K562 (cell line): ENCODE results near the gene TUT4. TPM values are rescaled to one million over a fixed set of nuclear protein-coding genes. Genes with fewer than 3 reads are reported as not detected.
A peak's percentile ranks its signal among the peaks of the same experiment; 100 is the strongest.

Experiments used
- CBX5 ChIP-seq: IDR thresholded peaks from 2 replicates; pipeline ENCODE4 v1.6.1; 2014; ENCODE audit warnings: low read depth, borderline replicate concordance
- FOXP1 ChIP-seq: sonication (generic); formaldehyde crosslinking; IDR thresholded peaks from 2 replicates; pipeline ENCODE4 v1.8.0; 2022; ENCODE audit warnings: mild to moderate bottlenecking, missing genetic modification reagents
- PTTG1 ChIP-seq: fragments of 450-650 bp; IDR thresholded peaks from 2 replicates; pipeline ENCODE4 v1.6.1; 2016; ENCODE audit warnings: low read depth, mild to moderate bottlenecking, missing genetic modification characterization, missing compliant biosample characterization
- SMAD1 ChIP-seq: fragments of 150-350 bp; IDR thresholded peaks from 2 replicates; pipeline ENCODE4 v1.6.1; 2014; ENCODE audit warnings: low read length, low read depth; ENCODE audit not compliant: partially characterized antibody
- TEAD2 ChIP-seq: fragments of 450-650 bp; IDR thresholded peaks from 2 replicates; pipeline ENCODE4 v1.6.1; 2016; ENCODE audit warnings: missing genetic modification characterization, control low read depth, missing compliant biosample characterization
- ZFP36 ChIP-seq: fragments of 150-350 bp; IDR thresholded peaks from 2 replicates; pipeline ENCODE4 v1.6.1; 2018; ENCODE audit warnings: low read length, low read depth; ENCODE audit not compliant: partially characterized antibody
- polyA plus RNA-seq, 8 experiments: library from polyadenylated mRNA; depleted of rRNA in 4 of 8; stranded (reverse) in 5 of 8; unstranded in 3 of 8; fragments of >200 nt; fragmentation: Nextera tagmentation in 2 of 8; fragmentation: Illumina TruSeq in 1 of 8; extraction: Ambion mirVana in 2 of 8; extraction: Trizol in 1 of 8; gene quantifications; 2 replicates each; pipeline versions ENCODE4 v1.2.1 to v1.2.3, GENCODE V29; 2011 to 2014; ENCODE audit warnings: inconsistent platforms in 1 of 8, missing spikeins in 1 of 8
- total RNA-seq, 7 experiments: library from RNA; depleted of rRNA in 6 of 7; stranded (reverse); fragments of >200 nt in 6 of 7; fragmentation: Illumina TruSeq in 2 of 7; extraction: Trizol in 2 of 7; gene quantifications; 2 replicates each; pipeline versions ENCODE4 v1.2.1 to v1.2.3, GENCODE V29; 2011 to 2021; ENCODE audit warnings: low replicate concordance in 1 of 7
- TF ChIP-seq, protein P1 (sequence below): fragments of 200-600 bp; sonication (generic); IDR thresholded peaks from one replicate; pipeline ENCODE4 v1.6.1; 2012; ENCODE audit warnings: mild to moderate bottlenecking, low read depth, low read length, inconsistent platforms
- TF ChIP-seq, protein P2 (sequence below): fragments of 450-650 bp; formaldehyde crosslinking; IDR thresholded peaks from 2 replicates; pipeline ENCODE4 v1.4.0; 2022; ENCODE audit warnings: missing genetic modification characterization
- TF ChIP-seq, protein P3 (sequence below): fragments of 250-450 bp; sonication (Bioruptor Pico); IDR thresholded peaks from 2 replicates; pipeline ENCODE4 v1.5.1; 2021; ENCODE audit warnings: mild to moderate bottlenecking
- TF ChIP-seq, protein P4 (sequence below): sonication (generic); formaldehyde crosslinking; IDR thresholded peaks from 2 replicates; pipeline ENCODE4 v1.8.1; 2023; ENCODE audit warnings: mild to moderate bottlenecking, missing genetic modification reagents

Gene TUT4
- total and polyA plus RNA-seq, 9 of the 15 experiments (the other 6 are each of a cell fraction or from before 2014, with no cell fraction given), result 15.8 to 53.5 (median 36.7) TPM

DNA sequence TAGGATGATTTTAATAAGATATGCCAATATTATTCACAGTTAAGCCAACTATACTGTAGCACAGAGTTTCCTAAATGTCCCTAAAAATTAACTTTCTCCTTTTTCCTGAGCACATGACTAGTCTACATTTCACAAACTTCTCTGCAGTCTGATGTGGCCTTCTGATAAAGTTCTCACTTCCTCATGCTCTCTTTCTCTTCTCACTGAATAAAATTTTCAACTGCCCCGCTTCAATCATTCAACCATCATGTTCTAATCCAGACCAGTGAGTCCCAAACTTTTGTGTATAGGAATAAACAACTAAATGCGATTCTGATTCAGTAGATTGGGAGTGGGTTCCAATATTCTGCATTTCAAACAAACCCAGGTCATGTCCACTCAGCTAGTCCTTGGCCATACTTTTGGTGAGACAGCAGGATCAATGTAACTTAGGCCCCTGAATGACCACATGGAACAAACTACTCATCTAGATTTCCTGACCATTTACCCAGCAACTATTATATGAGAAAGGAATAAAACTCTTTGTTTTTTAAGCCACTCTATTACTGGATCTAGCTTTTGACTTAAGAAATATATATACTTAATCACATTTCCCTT lies 20.1 kb downstream of the TUT4 start (continued):
- TF ChIP-seq, protein P1, sequence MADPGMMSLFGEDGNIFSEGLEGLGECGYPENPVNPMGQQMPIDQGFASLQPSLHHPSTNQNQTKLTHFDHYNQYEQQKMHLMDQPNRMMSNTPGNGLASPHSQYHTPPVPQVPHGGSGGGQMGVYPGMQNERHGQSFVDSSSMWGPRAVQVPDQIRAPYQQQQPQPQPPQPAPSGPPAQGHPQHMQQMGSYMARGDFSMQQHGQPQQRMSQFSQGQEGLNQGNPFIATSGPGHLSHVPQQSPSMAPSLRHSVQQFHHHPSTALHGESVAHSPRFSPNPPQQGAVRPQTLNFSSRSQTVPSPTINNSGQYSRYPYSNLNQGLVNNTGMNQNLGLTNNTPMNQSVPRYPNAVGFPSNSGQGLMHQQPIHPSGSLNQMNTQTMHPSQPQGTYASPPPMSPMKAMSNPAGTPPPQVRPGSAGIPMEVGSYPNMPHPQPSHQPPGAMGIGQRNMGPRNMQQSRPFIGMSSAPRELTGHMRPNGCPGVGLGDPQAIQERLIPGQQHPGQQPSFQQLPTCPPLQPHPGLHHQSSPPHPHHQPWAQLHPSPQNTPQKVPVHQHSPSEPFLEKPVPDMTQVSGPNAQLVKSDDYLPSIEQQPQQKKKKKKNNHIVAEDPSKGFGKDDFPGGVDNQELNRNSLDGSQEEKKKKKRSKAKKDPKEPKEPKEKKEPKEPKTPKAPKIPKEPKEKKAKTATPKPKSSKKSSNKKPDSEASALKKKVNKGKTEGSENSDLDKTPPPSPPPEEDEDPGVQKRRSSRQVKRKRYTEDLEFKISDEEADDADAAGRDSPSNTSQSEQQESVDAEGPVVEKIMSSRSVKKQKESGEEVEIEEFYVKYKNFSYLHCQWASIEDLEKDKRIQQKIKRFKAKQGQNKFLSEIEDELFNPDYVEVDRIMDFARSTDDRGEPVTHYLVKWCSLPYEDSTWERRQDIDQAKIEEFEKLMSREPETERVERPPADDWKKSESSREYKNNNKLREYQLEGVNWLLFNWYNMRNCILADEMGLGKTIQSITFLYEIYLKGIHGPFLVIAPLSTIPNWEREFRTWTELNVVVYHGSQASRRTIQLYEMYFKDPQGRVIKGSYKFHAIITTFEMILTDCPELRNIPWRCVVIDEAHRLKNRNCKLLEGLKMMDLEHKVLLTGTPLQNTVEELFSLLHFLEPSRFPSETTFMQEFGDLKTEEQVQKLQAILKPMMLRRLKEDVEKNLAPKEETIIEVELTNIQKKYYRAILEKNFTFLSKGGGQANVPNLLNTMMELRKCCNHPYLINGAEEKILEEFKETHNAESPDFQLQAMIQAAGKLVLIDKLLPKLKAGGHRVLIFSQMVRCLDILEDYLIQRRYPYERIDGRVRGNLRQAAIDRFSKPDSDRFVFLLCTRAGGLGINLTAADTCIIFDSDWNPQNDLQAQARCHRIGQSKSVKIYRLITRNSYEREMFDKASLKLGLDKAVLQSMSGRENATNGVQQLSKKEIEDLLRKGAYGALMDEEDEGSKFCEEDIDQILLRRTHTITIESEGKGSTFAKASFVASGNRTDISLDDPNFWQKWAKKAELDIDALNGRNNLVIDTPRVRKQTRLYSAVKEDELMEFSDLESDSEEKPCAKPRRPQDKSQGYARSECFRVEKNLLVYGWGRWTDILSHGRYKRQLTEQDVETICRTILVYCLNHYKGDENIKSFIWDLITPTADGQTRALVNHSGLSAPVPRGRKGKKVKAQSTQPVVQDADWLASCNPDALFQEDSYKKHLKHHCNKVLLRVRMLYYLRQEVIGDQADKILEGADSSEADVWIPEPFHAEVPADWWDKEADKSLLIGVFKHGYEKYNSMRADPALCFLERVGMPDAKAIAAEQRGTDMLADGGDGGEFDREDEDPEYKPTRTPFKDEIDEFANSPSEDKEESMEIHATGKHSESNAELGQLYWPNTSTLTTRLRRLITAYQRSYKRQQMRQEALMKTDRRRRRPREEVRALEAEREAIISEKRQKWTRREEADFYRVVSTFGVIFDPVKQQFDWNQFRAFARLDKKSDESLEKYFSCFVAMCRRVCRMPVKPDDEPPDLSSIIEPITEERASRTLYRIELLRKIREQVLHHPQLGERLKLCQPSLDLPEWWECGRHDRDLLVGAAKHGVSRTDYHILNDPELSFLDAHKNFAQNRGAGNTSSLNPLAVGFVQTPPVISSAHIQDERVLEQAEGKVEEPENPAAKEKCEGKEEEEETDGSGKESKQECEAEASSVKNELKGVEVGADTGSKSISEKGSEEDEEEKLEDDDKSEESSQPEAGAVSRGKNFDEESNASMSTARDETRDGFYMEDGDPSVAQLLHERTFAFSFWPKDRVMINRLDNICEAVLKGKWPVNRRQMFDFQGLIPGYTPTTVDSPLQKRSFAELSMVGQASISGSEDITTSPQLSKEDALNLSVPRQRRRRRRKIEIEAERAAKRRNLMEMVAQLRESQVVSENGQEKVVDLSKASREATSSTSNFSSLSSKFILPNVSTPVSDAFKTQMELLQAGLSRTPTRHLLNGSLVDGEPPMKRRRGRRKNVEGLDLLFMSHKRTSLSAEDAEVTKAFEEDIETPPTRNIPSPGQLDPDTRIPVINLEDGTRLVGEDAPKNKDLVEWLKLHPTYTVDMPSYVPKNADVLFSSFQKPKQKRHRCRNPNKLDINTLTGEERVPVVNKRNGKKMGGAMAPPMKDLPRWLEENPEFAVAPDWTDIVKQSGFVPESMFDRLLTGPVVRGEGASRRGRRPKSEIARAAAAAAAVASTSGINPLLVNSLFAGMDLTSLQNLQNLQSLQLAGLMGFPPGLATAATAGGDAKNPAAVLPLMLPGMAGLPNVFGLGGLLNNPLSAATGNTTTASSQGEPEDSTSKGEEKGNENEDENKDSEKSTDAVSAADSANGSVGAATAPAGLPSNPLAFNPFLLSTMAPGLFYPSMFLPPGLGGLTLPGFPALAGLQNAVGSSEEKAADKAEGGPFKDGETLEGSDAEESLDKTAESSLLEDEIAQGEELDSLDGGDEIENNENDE, result no peak
- TF ChIP-seq, protein P2, sequence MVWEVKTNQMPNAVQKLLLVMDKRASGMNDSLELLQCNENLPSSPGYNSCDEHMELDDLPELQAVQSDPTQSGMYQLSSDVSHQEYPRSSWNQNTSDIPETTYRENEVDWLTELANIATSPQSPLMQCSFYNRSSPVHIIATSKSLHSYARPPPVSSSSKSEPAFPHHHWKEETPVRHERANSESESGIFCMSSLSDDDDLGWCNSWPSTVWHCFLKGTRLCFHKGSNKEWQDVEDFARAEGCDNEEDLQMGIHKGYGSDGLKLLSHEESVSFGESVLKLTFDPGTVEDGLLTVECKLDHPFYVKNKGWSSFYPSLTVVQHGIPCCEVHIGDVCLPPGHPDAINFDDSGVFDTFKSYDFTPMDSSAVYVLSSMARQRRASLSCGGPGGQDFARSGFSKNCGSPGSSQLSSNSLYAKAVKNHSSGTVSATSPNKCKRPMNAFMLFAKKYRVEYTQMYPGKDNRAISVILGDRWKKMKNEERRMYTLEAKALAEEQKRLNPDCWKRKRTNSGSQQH (CRISPR knock-in tag), result no peak
- TF ChIP-seq PTTG1 (tag) (0 out of 2 replicates have a peak, but pooled peaks have one; percentile 43), ZFP36 (no peak), SMAD1 (no peak), CBX5 (no peak), TEAD2 (tag) (no peak), FOXP1 (no peak)
- TF ChIP-seq, protein P3, sequence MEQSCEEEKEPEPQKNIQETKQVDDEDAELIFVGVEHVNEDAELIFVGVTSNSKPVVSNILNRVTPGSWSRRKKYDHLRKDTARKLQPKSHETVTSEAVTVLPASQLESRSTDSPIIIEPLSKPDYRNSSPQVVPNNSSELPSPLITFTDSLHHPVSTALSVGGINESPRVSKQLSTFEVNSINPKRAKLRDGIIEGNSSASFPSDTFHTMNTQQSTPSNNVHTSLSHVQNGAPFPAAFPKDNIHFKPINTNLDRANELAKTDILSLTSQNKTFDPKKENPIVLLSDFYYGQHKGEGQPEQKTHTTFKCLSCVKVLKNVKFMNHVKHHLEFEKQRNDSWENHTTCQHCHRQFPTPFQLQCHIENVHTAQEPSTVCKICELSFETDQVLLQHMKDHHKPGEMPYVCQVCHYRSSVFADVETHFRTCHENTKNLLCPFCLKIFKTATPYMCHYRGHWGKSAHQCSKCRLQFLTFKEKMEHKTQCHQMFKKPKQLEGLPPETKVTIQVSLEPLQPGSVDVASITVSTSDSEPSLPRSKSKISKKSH (CRISPR knock-in tag), result no peak
- TF ChIP-seq, protein P4, sequence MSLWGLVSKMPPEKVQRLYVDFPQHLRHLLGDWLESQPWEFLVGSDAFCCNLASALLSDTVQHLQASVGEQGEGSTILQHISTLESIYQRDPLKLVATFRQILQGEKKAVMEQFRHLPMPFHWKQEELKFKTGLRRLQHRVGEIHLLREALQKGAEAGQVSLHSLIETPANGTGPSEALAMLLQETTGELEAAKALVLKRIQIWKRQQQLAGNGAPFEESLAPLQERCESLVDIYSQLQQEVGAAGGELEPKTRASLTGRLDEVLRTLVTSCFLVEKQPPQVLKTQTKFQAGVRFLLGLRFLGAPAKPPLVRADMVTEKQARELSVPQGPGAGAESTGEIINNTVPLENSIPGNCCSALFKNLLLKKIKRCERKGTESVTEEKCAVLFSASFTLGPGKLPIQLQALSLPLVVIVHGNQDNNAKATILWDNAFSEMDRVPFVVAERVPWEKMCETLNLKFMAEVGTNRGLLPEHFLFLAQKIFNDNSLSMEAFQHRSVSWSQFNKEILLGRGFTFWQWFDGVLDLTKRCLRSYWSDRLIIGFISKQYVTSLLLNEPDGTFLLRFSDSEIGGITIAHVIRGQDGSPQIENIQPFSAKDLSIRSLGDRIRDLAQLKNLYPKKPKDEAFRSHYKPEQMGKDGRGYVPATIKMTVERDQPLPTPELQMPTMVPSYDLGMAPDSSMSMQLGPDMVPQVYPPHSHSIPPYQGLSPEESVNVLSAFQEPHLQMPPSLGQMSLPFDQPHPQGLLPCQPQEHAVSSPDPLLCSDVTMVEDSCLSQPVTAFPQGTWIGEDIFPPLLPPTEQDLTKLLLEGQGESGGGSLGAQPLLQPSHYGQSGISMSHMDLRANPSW, result no peak
